K562 (cell line): Measurements from ENCODE around the gene SNRNP40. TPM values are rescaled to one million over a fixed set of nuclear protein-coding genes. Genes with fewer than 3 reads are reported as not detected.

Experiments
- ADNP ChIP-seq: fragments of 200-800 bp; sonication (Bioruptor generic); IDR thresholded peaks from 2 replicates; pipeline ENCODE4 v1.6.1; 2016; ENCODE audit warnings: missing genetic modification characterization, missing compliant biosample characterization
- C11orf30 ChIP-seq: fragments of 450-650 bp; IDR thresholded peaks from 2 replicates; pipeline ENCODE4 v1.6.1; 2016; ENCODE audit warnings: low read depth, mild to moderate bottlenecking
- DIDO1 ChIP-seq: fragments of 450-650 bp; IDR thresholded peaks from 2 replicates; pipeline ENCODE4 v1.6.1; 2016; ENCODE audit warnings: low read depth, missing biosample characterization, missing genetic modification characterization
- HBP1 ChIP-seq: fragments of 450-650 bp; formaldehyde crosslinking; IDR thresholded peaks from 2 replicates; pipeline ENCODE4 v1.4.0; 2022; ENCODE audit warnings: missing genetic modification characterization
- KHSRP ChIP-seq: fragments of 450-650 bp; IDR thresholded peaks from 2 replicates; pipeline ENCODE4 v1.6.1; 2017
- MNT ChIP-seq, 2 experiments: fragments of 450-650 bp; conservative IDR thresholded peaks; 2 replicates each; pipeline ENCODE4 v1.6.1; 2017; ENCODE audit warnings: mild to moderate bottlenecking in 2 of 2, moderate library complexity in 2 of 2
- POLR2H ChIP-seq: IDR thresholded peaks from 2 replicates; pipeline ENCODE4 v1.6.1; 2016; ENCODE audit warnings: missing genetic modification characterization, low read depth, mild to moderate bottlenecking, control low read depth, missing compliant biosample characterization, moderate library complexity
- POLR3A ChIP-seq: IDR thresholded peaks from 2 replicates; pipeline ENCODE4 v1.6.1; 2011; ENCODE audit warnings: borderline replicate concordance, mild to moderate bottlenecking, moderate library complexity; ENCODE audit not compliant: insufficient read length, insufficient read depth; ENCODE audit errors: extremely low read depth
- RERE ChIP-seq: sonication (generic); formaldehyde crosslinking; IDR thresholded peaks from 2 replicates; pipeline ENCODE4 v1.8.0; 2023; ENCODE audit warnings: missing genetic modification reagents, mild to moderate bottlenecking, borderline replicate concordance
- SFPQ ChIP-seq: fragments of 200-400 bp; formaldehyde crosslinking; IDR thresholded peaks from 2 replicates; pipeline ENCODE4 v1.6.1; 2017; ENCODE audit warnings: mild to moderate bottlenecking, low read depth, low read length, moderate library complexity
- TAF9B ChIP-seq: fragments of 450-650 bp; IDR thresholded peaks from 2 replicates; pipeline ENCODE4 v1.6.1; 2018; ENCODE audit warnings: mild to moderate bottlenecking; ENCODE audit not compliant: partially characterized antibody
- YY1 ChIP-seq, 3 experiments: IDR thresholded peaks; 2 replicates each; pipeline ENCODE4 v1.6.1; 2011; ENCODE audit warnings: low read length in 2 of 3, mild to moderate bottlenecking in 2 of 3, moderate library complexity in 2 of 3, borderline replicate concordance in 1 of 3, control low read depth in 1 of 3, low read depth in 1 of 3; ENCODE audit not compliant: insufficient read depth in 3 of 3, insufficient replicate concordance in 2 of 3, control insufficient read depth in 1 of 3, insufficient read length in 1 of 3; ENCODE audit errors: extremely low read depth in 1 of 3
- ZFP36 ChIP-seq: fragments of 150-350 bp; IDR thresholded peaks from 2 replicates; pipeline ENCODE4 v1.6.1; 2018; ENCODE audit warnings: low read length, low read depth; ENCODE audit not compliant: partially characterized antibody
- ZNF184 ChIP-seq: sonication (generic); formaldehyde crosslinking; IDR thresholded peaks from 2 replicates; pipeline ENCODE4 v1.5.0; 2020; ENCODE audit warnings: missing genetic modification reagents
- ZNF232 ChIP-seq: sonication (generic); formaldehyde crosslinking; IDR thresholded peaks from 2 replicates; pipeline ENCODE4 v1.8.0; 2022; ENCODE audit warnings: mild to moderate bottlenecking, missing genetic modification reagents
- polyA plus RNA-seq, 8 experiments: library from polyadenylated mRNA; depleted of rRNA in 4 of 8; stranded (reverse) in 5 of 8; unstranded in 3 of 8; fragments of >200 nt; fragmentation: Nextera tagmentation in 2 of 8; fragmentation: Illumina TruSeq in 1 of 8; extraction: Ambion mirVana in 2 of 8; extraction: Trizol in 1 of 8; gene quantifications; 2 replicates each; pipeline versions ENCODE4 v1.2.1 to v1.2.3, GENCODE V29; 2011 to 2014; ENCODE audit warnings: inconsistent platforms in 1 of 8, missing spikeins in 1 of 8
- total RNA-seq, 7 experiments: library from RNA; depleted of rRNA in 6 of 7; stranded (reverse); fragments of >200 nt in 6 of 7; fragmentation: Illumina TruSeq in 2 of 7; extraction: Trizol in 2 of 7; gene quantifications; 2 replicates each; pipeline versions ENCODE4 v1.2.1 to v1.2.3, GENCODE V29; 2011 to 2021; ENCODE audit warnings: low replicate concordance in 1 of 7

SNRNP40 gene
- total and polyA plus RNA-seq, 9 of the 15 experiments (the other 6 are each of a cell fraction or from before 2014, with no cell fraction given) = 48.7 to 278 (median 163) TPM

GRCh38 chr1:31296486-31297276 is at the start of gene SNRNP40, which contains the start of gene ZCCHC17 (continued):
- no peak for TF ChIP-seq ADNP (tag)
- no peak for TF ChIP-seq HBP1
- no peak for TF ChIP-seq ZNF232 (CRISPR knock-in tag)
- peak; percentile 43 to 80 for TF ChIP-seq MNT (conservative IDR thresholded peaks at IDR 0.05)
- peak; percentile 79 for TF ChIP-seq RERE
- TF ChIP-seq POLR2H (tag) = peak; percentile 94
- peak; percentile 80 for TF ChIP-seq C11orf30
- TF ChIP-seq ZFP36 = no peak
- TF ChIP-seq TAF9B = peak; percentile 86
- TF ChIP-seq SFPQ = no peak
- no peak for TF ChIP-seq POLR3A
- 0 out of 2 replicates have a peak, but pooled peaks have one; percentile 37 for TF ChIP-seq KHSRP
- no peak for TF ChIP-seq ZNF184 (CRISPR knock-in tag)
- TF ChIP-seq YY1 (IDR thresholded peaks at IDR 0.05; ENCODE audit: borderline replicate concordance in 1 of 3, control insufficient read depth in 1 of 3, extremely low read depth in 1 of 3, insufficient read depth in 3 of 3, insufficient read length in 1 of 3, insufficient replicate concordance in 2 of 3, low read depth in 1 of 3, low read length in 2 of 3) = peak; percentile 79 to 94 (median 93)
- peak; percentile 34; the same call in 1 of the 2 replicates for TF ChIP-seq DIDO1
